Mammary epithelial cell (primary cell): ENCODE data around the gene NAPA.

ENCODE experiments used
- EZH2 ChIP-seq: IDR thresholded peaks from 2 replicates; pipeline ENCODE4 v1.6.1; 2012; ENCODE audit warnings: low read length, inconsistent platforms, borderline replicate concordance
- TF ChIP-seq, protein P1 (sequence below), 2 donors: IDR thresholded peaks in 1 of 2; conservative IDR thresholded peaks in 1 of 2; 2 replicates each; pipeline ENCODE4 v1.5.1; 2011 to 2012; ENCODE audit warnings: inconsistent platforms in 2 of 2, low read length in 2 of 2, mild to moderate bottlenecking in 2 of 2, control low read depth in 1 of 2, low read depth in 1 of 2; ENCODE audit not compliant: insufficient read depth in 1 of 2; ENCODE audit errors: extremely low read depth in 1 of 2

DNA sequence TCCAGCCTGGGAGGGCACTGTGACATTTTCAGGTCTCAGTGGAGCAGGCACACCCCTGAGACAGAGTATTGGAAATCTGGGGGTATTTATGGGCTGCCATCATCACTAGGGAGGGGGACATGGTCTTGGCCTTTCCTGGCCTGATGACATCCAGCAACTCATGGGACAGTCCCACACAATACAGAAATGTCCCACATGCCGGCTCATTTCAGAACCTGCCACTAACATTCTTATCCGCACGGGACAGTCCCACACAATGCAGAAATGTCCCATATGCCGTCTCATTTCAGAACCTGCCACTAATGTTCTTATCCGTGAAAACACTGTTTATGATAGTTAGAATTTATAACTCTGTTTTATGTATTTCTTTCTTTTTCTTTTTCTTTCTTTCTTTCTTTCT lies 53.0 kb downstream of the NAPA start:
- TF ChIP-seq, protein P1, sequence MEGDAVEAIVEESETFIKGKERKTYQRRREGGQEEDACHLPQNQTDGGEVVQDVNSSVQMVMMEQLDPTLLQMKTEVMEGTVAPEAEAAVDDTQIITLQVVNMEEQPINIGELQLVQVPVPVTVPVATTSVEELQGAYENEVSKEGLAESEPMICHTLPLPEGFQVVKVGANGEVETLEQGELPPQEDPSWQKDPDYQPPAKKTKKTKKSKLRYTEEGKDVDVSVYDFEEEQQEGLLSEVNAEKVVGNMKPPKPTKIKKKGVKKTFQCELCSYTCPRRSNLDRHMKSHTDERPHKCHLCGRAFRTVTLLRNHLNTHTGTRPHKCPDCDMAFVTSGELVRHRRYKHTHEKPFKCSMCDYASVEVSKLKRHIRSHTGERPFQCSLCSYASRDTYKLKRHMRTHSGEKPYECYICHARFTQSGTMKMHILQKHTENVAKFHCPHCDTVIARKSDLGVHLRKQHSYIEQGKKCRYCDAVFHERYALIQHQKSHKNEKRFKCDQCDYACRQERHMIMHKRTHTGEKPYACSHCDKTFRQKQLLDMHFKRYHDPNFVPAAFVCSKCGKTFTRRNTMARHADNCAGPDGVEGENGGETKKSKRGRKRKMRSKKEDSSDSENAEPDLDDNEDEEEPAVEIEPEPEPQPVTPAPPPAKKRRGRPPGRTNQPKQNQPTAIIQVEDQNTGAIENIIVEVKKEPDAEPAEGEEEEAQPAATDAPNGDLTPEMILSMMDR (conservative IDR thresholded peaks at IDR 0.05 in 1 of 2, IDR thresholded peaks at IDR 0.05 in 1 of 2; ENCODE audit: extremely low read depth in 1 of 2, insufficient read depth in 1 of 2, low read depth in 1 of 2, low read length in 2 of 2): no peak
- no peak for TF ChIP-seq EZH2
